HEK293 (cell line): Measurements from ENCODE around the gene GSTA5.

Source experiments
- CTCF ChIP-seq: fragments of 450-650 bp; formaldehyde crosslinking; IDR thresholded peaks from 2 replicates; pipeline ENCODE4 v1.5.1; 2016; ENCODE audit warnings: missing biosample characterization, missing genetic modification characterization
- HOXD13 ChIP-seq: sonication (generic); formaldehyde crosslinking; IDR thresholded peaks from 2 replicates; pipeline ENCODE4 v1.8.0; 2022; ENCODE audit warnings: missing genetic modification reagents, borderline replicate concordance
- KLF1 ChIP-seq: fragments of 450-650 bp; formaldehyde crosslinking; IDR thresholded peaks from 2 replicates; pipeline ENCODE4 v1.5.1; 2016; ENCODE audit warnings: missing biosample characterization, missing genetic modification characterization
- KLF8 ChIP-seq: fragments of 450-650 bp; formaldehyde crosslinking; IDR thresholded peaks from 2 replicates; pipeline ENCODE4 v1.5.1; 2016; ENCODE audit warnings: missing biosample characterization, missing genetic modification characterization
- SP7 ChIP-seq: fragments of 450-650 bp; formaldehyde crosslinking; IDR thresholded peaks from 2 replicates; pipeline ENCODE4 v1.5.1; 2016; ENCODE audit warnings: missing biosample characterization, missing genetic modification characterization
- ZNF23 ChIP-seq: fragments of 450-650 bp; formaldehyde crosslinking; IDR thresholded peaks from 2 replicates; pipeline ENCODE4 v1.5.1; 2016; ENCODE audit warnings: missing biosample characterization, missing genetic modification characterization, borderline replicate concordance
- ZNF311 ChIP-seq: fragments of 450-650 bp; formaldehyde crosslinking; IDR thresholded peaks from 2 replicates; pipeline ENCODE4 v1.5.1; 2017; ENCODE audit warnings: missing biosample characterization, missing genetic modification characterization, borderline replicate concordance
- ZNF404 ChIP-seq: fragments of 450-650 bp; formaldehyde crosslinking; IDR thresholded peaks from 2 replicates; pipeline ENCODE4 v1.5.1; 2017; ENCODE audit warnings: missing biosample characterization, missing genetic modification characterization
- TF ChIP-seq, protein P1 (sequence below): fragments of 450-650 bp; formaldehyde crosslinking; IDR thresholded peaks from 2 replicates; pipeline ENCODE4 v1.5.1; 2016; ENCODE audit warnings: missing biosample characterization, missing genetic modification characterization, borderline replicate concordance
- TF ChIP-seq, protein P2 (sequence below): fragments of 450-650 bp; formaldehyde crosslinking; IDR thresholded peaks from 2 replicates; pipeline ENCODE4 v1.5.1; 2016; ENCODE audit warnings: missing biosample characterization, missing genetic modification characterization

- no peak for TF ChIP-seq ZNF23 (tag by site-specific recombination)
- TF ChIP-seq CTCF (tag by site-specific recombination) = no peak
- TF ChIP-seq KLF1 (tag by site-specific recombination) = no peak
- no peak for TF ChIP-seq ZNF311
- TF ChIP-seq KLF8 (tag by site-specific recombination) = no peak
- no peak for TF ChIP-seq ZNF404 (tag by site-specific recombination)
- TF ChIP-seq, protein P1, sequence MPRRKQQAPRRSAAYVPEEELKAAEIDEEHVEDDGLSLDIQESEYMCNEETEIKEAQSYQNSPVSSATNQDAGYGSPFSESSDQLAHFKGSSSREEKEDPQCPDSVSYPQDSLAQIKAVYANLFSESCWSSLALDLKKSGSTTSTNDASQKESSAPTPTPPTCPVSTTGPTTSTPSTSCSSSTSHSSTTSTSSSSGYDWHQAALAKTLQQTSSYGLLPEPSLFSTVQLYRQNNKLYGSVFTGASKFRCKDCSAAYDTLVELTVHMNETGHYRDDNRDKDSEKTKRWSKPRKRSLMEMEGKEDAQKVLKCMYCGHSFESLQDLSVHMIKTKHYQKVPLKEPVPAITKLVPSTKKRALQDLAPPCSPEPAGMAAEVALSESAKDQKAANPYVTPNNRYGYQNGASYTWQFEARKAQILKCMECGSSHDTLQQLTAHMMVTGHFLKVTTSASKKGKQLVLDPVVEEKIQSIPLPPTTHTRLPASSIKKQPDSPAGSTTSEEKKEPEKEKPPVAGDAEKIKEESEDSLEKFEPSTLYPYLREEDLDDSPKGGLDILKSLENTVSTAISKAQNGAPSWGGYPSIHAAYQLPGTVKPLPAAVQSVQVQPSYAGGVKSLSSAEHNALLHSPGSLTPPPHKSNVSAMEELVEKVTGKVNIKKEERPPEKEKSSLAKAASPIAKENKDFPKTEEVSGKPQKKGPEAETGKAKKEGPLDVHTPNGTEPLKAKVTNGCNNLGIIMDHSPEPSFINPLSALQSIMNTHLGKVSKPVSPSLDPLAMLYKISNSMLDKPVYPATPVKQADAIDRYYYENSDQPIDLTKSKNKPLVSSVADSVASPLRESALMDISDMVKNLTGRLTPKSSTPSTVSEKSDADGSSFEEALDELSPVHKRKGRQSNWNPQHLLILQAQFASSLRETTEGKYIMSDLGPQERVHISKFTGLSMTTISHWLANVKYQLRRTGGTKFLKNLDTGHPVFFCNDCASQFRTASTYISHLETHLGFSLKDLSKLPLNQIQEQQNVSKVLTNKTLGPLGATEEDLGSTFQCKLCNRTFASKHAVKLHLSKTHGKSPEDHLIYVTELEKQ (tag by site-specific recombination) = no peak
- TF ChIP-seq, protein P2, sequence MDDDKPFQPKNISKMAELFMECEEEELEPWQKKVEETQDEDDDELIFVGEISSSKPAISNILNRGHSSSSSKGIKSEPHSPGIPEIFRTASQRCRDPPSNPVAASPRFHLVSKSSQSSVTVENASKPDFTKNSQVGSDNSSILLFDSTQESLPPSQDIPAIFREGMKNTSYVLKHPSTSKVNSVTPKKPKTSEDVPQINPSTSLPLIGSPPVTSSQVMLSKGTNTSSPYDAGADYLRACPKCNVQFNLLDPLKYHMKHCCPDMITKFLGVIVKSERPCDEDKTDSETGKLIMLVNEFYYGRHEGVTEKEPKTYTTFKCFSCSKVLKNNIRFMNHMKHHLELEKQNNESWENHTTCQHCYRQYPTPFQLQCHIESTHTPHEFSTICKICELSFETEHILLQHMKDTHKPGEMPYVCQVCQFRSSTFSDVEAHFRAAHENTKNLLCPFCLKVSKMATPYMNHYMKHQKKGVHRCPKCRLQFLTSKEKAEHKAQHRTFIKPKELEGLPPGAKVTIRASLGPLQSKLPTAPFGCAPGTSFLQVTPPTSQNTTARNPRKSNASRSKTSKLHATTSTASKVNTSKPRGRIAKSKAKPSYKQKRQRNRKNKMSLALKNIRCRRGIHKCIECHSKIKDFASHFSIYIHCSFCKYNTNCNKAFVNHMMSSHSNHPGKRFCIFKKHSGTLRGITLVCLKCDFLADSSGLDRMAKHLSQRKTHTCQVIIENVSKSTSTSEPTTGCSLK = no peak
- no peak for TF ChIP-seq HOXD13 (CRISPR knock-in tag)
- no peak for TF ChIP-seq SP7 (tag by site-specific recombination)
These were observed 49.8 kb downstream of the GSTA5 start for GRCh38 chr6:52790861-52791260.
